Embryonic facial prominence (tissue), 1 donor: Measurements from ENCODE around the gene CLGN.

Experiments used
- DNase-seq: peaks from one replicate; pipeline ENCODE4 v3.0.0-alpha.2; 2016; ENCODE audit errors: extremely low spot score

CLGN gene

GRCh38 chr4:140374130-140374477 lies 53.3 kb downstream of the CLGN start:
- DNase-seq: no peak

GRCh38 chr4:140373328-140374129 lies 53.9 kb downstream of the CLGN start, which contains the start of gene SCOC:
Gene SCOC, plus strand, starts transcription at chr4:140373646. Its CDS starts 5,525 bp downstream, at chr4:140379171.
- peak; percentile 97 for DNase-seq

- no peak for DNase-seq
Measured at GRCh38 chr4:140372751-140373327, 54.6 kb downstream of the CLGN start.

GRCh38 chr4:140368686-140369085 lies 58.8 kb downstream of the CLGN start:
- DNase-seq: no peak

- DNase-seq: no peak
Measured at GRCh38 chr4:140367738-140368137, 59.7 kb downstream of the CLGN start.

GRCh38 chr4:140363558-140363957 lies 63.9 kb downstream of the CLGN start:
- no peak for DNase-seq

GRCh38 chr4:140363051-140363450 lies 64.4 kb downstream of the CLGN start:
- DNase-seq: no peak

GRCh38 chr4:140361099-140361498 lies 66.3 kb downstream of the CLGN start:
- DNase-seq: no peak

- DNase-seq: no peak
Measured at GRCh38 chr4:140359562-140360427, 67.7 kb downstream of the CLGN start.

GRCh38 chr4:140358281-140358680 lies 69.2 kb downstream of the CLGN start:
- no peak for DNase-seq

- DNase-seq: no peak
Measured at GRCh38 chr4:140357868-140358267, 69.6 kb downstream of the CLGN start.

GRCh38 chr4:140355288-140355687 lies 72.2 kb downstream of the CLGN start:
- DNase-seq: no peak

- no peak for DNase-seq
Measured at GRCh38 chr4:140353786-140354185, 73.7 kb downstream of the CLGN start.

GRCh38 chr4:140351093-140352075 lies 76.1 kb downstream of the CLGN start:
- DNase-seq: no peak

- DNase-seq: no peak
Measured at GRCh38 chr4:140349816-140350215, 77.6 kb downstream of the CLGN start.

- DNase-seq: no peak
Measured at GRCh38 chr4:140346136-140346535, 81.3 kb downstream of the CLGN start.

- DNase-seq: no peak
Measured at GRCh38 chr4:140344621-140345020, 82.8 kb downstream of the CLGN start.

GRCh38 chr4:140344101-140344500 lies 83.3 kb downstream of the CLGN start:
- DNase-seq: no peak

- DNase-seq: no peak
Measured at GRCh38 chr4:140343303-140343702, 84.1 kb downstream of the CLGN start.

GRCh38 chr4:140342620-140343019 lies 84.8 kb downstream of the CLGN start:
- DNase-seq: no peak
